ENCODE data around the gene MAGI2. TPM values are rescaled to one million over a fixed set of nuclear protein-coding genes. Genes with fewer than 3 reads are reported as not detected.

The MAGI2 gene
- total RNA-seq, 2 donors from 2014 or later: 10.3 to 19.2 TPM

DNA sequence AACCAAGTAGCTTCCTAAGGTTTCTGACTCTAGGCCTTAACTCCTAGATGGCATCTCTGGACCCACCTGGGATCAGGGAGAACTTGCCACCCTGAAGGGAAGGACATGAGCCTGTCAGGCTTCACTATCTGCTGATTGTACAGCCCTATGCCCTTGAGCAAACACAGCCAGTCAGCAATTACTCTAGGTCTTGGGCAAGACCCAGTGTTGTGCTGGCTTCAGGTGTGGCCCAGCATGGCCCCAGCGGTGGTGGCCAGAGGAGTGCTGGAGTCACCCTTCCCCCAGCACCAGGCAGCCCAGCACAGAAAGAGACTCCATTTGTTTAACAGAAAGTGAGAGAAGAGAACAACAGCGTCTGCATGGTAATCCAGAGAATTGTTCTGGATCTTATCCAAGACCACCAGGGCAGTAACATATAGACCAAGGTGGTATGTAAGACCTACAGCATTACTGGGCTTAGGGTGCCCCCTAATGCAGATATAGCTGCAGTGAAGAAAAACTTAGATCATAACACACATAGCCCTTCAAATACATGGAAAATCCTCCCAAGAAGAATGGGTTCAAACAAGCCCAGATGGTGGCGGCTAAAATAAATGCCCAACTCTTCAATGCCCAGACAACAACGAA lies 207.7 kb downstream of the MAGI2 start:
- no peak for DNase-seq
- Mint-ChIP-seq H3K9me3 (peaks cover 3% of the 10 kb centered on the region), H3K4me3 (no peak overlapping the region), H3K27me3 (ENCODE audit: insufficient read depth) (no peaks in the 10 kb centered on the region), H3K4me1 (no peaks in the 10 kb centered on the region), H3K27ac (no peak overlapping the region), H3K36me3 (ENCODE audit: low read depth) (no peaks in the 10 kb centered on the region)
- 71 to 90% methylated on average over 1 to 4 of the region's 4 CpGs for WGBS, 2 experiments (ENCODE audit: insufficient coverage in 1 of 2, insufficient read length in 1 of 2)
- Histone ChIP-seq H3K9me3 (ENCODE audit: control insufficient read depth, low read length) (peaks cover 7% of the 10 kb centered on the region), H3K36me3 (ENCODE audit: control insufficient read depth, insufficient read depth, low read length) (no peaks in the 10 kb centered on the region), H3K27me3 (ENCODE audit: control insufficient read depth, insufficient read depth, low read length, poor library complexity, severe bottlenecking) (no peaks in the 10 kb centered on the region), H3K27ac (ENCODE audit: low read depth, low read length) (no peak overlapping the region), H3K4me1 (ENCODE audit: control insufficient read depth, insufficient read depth, low read length) (no peaks in the 10 kb centered on the region), H3K9ac (ENCODE audit: extremely low read depth, low read length, poor library complexity, severe bottlenecking) (no peak overlapping the region), H3K4me3 (ENCODE audit: low read length) (no peak overlapping the region)
- TF ChIP-seq, protein P1, sequence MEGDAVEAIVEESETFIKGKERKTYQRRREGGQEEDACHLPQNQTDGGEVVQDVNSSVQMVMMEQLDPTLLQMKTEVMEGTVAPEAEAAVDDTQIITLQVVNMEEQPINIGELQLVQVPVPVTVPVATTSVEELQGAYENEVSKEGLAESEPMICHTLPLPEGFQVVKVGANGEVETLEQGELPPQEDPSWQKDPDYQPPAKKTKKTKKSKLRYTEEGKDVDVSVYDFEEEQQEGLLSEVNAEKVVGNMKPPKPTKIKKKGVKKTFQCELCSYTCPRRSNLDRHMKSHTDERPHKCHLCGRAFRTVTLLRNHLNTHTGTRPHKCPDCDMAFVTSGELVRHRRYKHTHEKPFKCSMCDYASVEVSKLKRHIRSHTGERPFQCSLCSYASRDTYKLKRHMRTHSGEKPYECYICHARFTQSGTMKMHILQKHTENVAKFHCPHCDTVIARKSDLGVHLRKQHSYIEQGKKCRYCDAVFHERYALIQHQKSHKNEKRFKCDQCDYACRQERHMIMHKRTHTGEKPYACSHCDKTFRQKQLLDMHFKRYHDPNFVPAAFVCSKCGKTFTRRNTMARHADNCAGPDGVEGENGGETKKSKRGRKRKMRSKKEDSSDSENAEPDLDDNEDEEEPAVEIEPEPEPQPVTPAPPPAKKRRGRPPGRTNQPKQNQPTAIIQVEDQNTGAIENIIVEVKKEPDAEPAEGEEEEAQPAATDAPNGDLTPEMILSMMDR (conservative IDR thresholded peaks at IDR 0.05): peak; percentile 73

DNA sequence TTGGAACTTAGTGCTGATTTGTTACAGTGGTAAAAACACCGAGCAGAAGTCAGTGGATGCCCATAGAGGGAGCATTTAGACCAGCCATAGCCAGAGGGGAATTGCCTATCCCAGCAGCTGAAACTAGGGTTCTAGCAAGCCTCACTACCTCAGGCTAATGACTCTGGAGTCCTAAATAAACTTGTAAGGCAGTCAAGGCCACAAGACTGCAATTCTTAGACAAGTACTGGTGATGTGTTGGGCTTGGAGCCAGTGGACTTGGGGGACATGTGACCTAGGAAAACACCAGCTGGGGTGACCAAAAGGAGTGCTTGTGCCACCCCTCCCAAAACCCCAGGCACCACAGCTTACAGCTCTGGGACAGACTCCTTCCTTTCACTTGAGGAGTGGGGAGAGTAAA lies 209.0 kb downstream of the MAGI2 start:
- no peaks in the 10 kb centered on the region for H3K4me1 Mint-ChIP-seq
- Histone ChIP-seq H3K36me3 (ENCODE audit: control insufficient read depth, insufficient read depth, low read length) (no peaks in the 10 kb centered on the region), H3K9ac (ENCODE audit: extremely low read depth, low read length, poor library complexity, severe bottlenecking) (no peak overlapping the region), H3K9me3 (ENCODE audit: control insufficient read depth, low read length) (peaks cover 7% of the 10 kb centered on the region), H3K27ac (ENCODE audit: low read depth, low read length) (no peak overlapping the region), H3K4me3 (ENCODE audit: low read length) (no peak overlapping the region), H3K4me1 (ENCODE audit: control insufficient read depth, insufficient read depth, low read length) (no peaks in the 10 kb centered on the region), H3K27me3 (ENCODE audit: control insufficient read depth, insufficient read depth, low read length, poor library complexity, severe bottlenecking) (no peaks in the 10 kb centered on the region)
- peaks cover 3% of the 10 kb centered on the region for H3K9me3 Mint-ChIP-seq
- TF ChIP-seq, protein P1 (conservative IDR thresholded peaks at IDR 0.05): no peak
- no peaks in the 10 kb centered on the region for H3K27me3 Mint-ChIP-seq (ENCODE audit: insufficient read depth)
- WGBS, 2 experiments (ENCODE audit: insufficient coverage in 1 of 2, insufficient read length in 1 of 2): 63 to 88% methylated on average over 1 of the region's 1 CpG
- no peak overlapping the region for H3K27ac Mint-ChIP-seq
- no peaks in the 10 kb centered on the region for H3K36me3 Mint-ChIP-seq (ENCODE audit: low read depth)
- no peak for DNase-seq
- no peak overlapping the region for H3K4me3 Mint-ChIP-seq

DNA sequence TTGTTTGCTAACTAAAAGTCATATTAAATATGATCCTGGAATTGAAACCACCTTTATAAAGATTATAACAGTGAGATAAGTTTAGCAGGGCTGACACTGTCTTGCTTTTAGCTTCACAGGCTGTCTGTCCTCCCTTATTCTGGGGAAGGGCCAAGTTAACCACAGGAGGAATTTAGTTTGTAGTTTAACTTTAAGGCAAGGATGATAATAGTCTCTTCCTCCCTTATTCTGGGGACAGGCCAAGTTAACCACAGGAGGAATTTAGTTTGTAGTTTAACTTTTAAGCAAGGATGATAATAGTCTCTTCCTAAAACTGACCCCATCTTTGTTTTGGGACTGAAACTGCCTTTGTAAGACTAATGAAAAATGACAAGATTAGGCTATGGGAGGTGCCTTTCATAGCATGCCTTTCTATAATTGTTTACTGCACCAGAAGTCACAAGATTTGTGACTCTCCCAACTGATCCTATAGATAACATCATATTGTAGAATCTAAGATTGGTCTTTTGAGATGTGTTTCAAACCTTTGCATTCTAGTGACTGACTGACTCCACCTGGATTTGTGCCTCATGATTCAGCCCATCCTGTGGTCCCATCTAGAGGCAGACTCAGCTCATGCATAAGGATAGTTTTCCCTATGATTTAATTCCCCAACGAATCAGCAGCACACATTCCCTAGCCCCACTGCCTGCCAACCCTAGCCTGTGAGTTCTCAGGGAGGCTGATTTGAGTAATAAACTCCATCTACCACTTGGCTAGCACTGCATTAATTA lies 212.0 kb downstream of the MAGI2 start:
- Histone ChIP-seq H3K9me3 (ENCODE audit: control insufficient read depth, low read length) (peaks cover 7% of the 10 kb centered on the region), H3K36me3 (ENCODE audit: control insufficient read depth, insufficient read depth, low read length) (no peaks in the 10 kb centered on the region), H3K4me3 (ENCODE audit: low read length) (no peak overlapping the region), H3K9ac (ENCODE audit: extremely low read depth, low read length, poor library complexity, severe bottlenecking) (no peak overlapping the region), H3K27ac (ENCODE audit: low read depth, low read length) (no peak overlapping the region), H3K27me3 (ENCODE audit: control insufficient read depth, insufficient read depth, low read length, poor library complexity, severe bottlenecking) (no peaks in the 10 kb centered on the region), H3K4me1 (ENCODE audit: control insufficient read depth, insufficient read depth, low read length) (no peaks in the 10 kb centered on the region)
- TF ChIP-seq, protein P1 (conservative IDR thresholded peaks at IDR 0.05): no peak
- Mint-ChIP-seq H3K4me1 (no peaks in the 10 kb centered on the region), H3K36me3 (ENCODE audit: low read depth) (no peaks in the 10 kb centered on the region), H3K4me3 (no peak overlapping the region), H3K9me3 (peaks cover 3% of the 10 kb centered on the region), H3K27ac (no peak overlapping the region), H3K27me3 (ENCODE audit: insufficient read depth) (no peaks in the 10 kb centered on the region)
- DNase-seq: no peak
- WGBS, 2 experiments (ENCODE audit: insufficient coverage in 1 of 2, insufficient read length in 1 of 2): 93% methylated on average over 1 of the region's 1 CpG; no CpG with 5 or more reads in 1 of the 2 experiments
